HG03521 (cell line): Measurements from ENCODE around the gene FARS2.

Experiments used
- ATAC-seq: cut with Tn5 transposase; IDR thresholded peaks from one replicate; pipeline ENCODE4 v1.9.1; 2021; ENCODE audit warnings: mild to moderate bottlenecking, moderate library complexity; ENCODE audit not compliant: unreplicated experiment

Gene FARS2

DNA sequence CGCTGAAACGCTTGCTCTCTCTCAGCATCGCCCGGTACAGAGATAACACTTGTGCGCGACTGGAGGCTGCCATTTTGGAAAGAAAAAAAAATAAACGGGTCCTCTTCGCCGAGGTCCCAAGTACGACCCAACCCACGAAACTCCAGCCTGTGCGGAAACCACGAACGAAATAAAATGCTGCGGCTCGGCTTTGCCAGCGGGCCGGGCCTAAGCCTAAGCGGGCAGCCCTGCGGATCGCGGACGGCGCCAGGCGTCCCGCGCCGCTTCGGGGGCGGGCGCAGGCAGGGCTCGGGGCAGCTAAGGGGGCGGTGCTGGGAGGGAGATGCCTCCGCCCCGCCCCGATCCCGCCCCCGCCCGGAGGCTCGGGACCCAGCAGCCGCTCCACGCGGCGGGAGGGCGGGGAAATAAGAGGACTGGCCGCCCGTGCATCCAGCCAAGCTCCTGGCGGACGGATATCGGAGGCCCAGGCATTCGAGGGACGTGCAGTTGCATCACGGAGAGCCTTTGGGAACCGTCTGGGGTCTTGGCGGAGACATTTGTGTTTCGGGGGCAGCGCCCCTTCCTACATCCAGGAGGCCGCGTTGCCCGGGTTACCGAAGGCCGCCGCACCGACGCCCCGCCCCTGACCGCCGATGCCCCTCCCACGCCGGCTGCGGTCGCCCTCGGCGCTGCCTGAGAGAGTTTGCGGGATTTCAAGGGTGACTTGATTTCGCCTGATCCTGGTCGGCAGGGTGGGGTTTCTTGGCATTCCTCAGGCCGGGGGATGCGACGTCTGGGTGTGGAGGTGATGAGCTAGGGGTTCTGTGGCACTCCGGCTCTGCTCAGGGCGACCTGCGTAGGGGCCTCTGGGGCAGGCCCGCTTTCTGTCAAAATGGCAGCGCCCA lies at the start of gene FARS2, which contains the start of gene LYRM4:
Gene FARS2 (plus strand): TSS at position 853 of the 884 bp plus-strand sequence.
Gene LYRM4 (minus strand): TSS at position 290 of the 884 bp plus-strand sequence. CDS start 217 bp downstream, at position 73.
- peak; percentile 71 for ATAC-seq

GRCh38 chr6:5213836-5214235 lies 47.5 kb upstream of the FARS2 start:
- ATAC-seq = no peak

- ATAC-seq = no peak
These were observed 46.7 kb upstream of the FARS2 start for GRCh38 chr6:5214570-5215052.

DNA sequence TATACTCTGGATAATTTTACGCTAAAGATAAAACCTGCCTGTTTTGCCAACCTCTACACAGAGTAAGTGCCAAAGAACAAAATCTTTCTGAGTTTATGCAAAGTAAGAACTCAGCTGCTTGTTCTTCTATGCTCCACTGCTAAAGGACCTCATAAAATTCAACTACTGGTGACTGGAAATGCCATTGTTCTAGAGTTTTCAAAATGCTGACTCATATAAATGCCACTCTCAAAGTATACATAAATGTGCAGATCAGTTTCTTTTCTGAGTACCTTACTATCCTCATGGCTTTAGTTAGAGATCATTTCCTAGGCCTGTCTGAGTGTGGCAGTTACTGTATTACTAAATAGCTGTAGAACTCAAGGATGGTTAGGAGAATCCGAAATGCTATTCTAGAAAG lies 46.2 kb upstream of the FARS2 start:
- no peak for ATAC-seq

DNA sequence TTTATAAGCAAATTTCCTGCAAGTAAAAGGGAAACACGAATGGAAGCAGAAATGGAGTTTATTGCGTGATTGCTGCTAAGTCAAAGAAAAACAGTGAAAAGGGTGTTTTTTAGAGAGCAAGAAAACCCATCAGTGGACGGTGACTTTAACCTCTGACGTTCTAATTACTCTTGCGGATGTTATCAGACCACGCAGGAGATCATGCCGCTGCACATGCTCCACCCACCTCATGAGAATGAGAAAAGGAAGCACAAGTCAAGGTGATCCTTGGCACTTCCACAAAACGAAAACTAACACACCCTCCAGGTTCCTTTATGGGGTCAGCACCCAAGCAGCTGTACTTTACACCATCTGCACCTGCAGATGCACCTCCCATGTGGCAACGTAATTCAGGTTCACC lies 45.5 kb upstream of the FARS2 start:
- no peak for ATAC-seq

DNA sequence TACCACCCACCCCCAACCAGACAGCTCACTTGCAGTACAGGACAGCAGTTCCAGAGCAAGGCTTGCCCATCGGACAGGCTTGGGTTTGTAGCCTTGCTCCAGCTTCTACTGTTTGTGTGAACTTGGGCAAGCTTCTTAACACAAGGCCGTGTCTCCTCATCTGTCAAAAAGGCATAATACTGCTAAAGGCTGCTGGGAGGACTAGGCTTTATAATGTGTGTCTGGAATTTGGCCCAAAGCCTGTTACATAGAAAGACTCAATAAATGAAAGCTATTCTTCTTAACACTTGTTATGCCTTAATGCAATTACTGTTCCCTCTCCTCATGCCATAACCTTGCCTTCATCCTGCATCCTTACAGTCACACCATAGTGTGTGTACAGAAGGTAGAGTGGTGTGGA lies 44.0 kb upstream of the FARS2 start:
- no peak for ATAC-seq

- ATAC-seq = no peak
These were observed 42.2 kb upstream of the FARS2 start for GRCh38 chr6:5219011-5219691.

- no peak for ATAC-seq
These were observed 40.9 kb upstream of the FARS2 start for GRCh38 chr6:5220443-5220842.

GRCh38 chr6:5223309-5223708 lies 38.0 kb upstream of the FARS2 start:
- ATAC-seq = no peak

- no peak for ATAC-seq
These were observed 32.0 kb upstream of the FARS2 start for GRCh38 chr6:5229356-5229755.

DNA sequence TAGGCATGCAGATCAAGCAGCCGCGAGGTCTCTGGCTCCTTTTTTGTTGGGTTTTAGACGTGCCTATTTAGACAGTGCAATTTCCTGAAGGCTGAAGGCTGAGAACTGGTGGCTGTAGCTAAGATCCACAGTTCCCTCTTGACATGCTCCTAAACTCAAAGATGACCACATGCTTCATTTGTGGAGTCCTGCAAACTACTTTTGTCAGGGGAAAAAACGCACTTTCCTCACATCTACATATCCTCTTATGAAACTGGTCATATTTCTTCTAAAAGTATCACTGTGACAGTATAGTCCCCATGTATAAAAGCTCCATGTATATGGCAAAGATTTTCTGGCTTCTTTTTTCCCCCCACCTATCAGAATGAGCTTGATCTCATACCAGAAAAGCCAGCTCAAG lies 31.2 kb upstream of the FARS2 start:
- no peak for ATAC-seq

GRCh38 chr6:5231289-5231688 lies 30.0 kb upstream of the FARS2 start:
- no peak for ATAC-seq

- no peak for ATAC-seq
These were observed 26.4 kb upstream of the FARS2 start for GRCh38 chr6:5234874-5235273.

GRCh38 chr6:5235830-5236229 lies 25.5 kb upstream of the FARS2 start:
- no peak for ATAC-seq

GRCh38 chr6:5237805-5238204 lies 23.5 kb upstream of the FARS2 start:
- no peak for ATAC-seq

DNA sequence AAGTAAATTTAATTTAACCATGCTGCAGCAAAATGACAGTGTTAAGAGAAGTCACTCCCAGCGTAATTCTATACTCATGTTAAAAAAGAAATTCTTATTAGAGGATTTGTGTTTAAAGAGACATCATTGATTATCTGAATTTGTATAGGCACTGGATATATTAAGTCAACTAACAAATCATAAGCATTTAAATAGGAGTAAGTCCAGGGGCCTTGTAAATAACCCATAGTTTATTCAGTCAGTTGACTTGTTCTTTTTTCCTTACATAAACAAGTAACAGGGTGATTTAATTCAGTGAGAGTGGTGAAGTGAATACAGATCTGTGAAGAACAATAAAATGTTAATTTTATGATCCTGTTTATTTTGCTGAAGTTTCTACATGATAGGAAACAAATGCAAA lies 23.0 kb upstream of the FARS2 start:
- ATAC-seq = no peak

DNA sequence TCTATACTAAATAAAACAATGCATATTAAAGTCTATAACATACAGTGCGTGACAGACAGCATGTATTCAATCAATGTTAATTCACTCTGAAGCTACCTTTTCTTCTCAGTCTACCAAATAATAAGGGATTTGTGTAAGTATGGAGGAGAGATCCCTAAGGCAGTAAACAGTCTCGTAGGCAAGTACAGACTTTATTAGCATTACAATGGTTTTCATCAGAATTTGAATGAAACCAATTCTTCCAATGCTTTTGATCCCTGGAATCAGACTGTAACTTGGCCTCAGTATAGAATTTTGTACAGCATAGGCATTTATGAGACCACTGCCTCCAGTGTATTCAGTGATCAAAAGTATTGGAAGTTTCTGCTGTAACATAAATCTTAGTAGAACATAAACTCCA lies 20.1 kb upstream of the FARS2 start:
- ATAC-seq = no peak

DNA sequence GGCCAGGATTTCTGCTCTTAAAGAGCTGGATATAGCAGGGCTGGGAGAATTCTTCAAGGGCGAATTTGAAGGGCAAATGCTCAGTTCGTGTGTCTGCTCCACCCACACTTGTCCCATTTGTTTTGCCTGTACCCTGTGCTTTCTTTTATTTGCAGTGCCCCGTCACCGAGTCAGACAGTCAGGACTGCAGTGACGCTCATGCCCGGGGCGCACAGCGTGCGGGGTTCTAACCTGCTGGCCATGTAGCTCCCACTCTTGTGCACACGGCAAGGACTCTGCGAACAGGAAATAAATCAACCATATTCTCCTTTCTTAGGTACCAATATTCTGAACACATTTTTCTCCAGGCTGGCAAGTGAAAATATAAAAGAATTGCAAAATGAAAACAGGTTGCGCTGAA lies 18.2 kb upstream of the FARS2 start:
- ATAC-seq = no peak

- ATAC-seq = no peak
These were observed 14.9 kb upstream of the FARS2 start for GRCh38 chr6:5246141-5247097.

DNA sequence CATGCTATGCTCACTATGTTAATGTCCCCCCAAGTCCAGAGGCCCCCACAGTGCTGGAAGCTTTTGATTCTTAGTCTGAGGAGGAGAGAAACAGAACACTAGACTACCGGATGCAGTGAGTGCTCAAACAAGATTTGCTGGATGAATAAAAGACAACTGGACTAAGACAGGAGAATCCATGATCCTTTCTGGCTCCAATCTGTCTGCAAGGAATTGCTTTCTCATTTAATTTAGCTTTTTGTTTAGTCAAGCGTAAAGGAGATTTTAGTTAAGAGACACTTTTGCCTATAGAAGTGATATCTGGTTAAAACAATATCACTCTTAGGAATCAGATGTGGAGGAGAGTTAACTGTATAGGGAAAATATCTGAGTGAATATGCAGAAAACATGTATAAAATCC lies 14.1 kb upstream of the FARS2 start:
- no peak for ATAC-seq
